Nucleus accumbens (tissue), 56 donors: ENCODE measurements around the gene SWAP70.
A peak's percentile ranks its signal among the peaks of the same experiment; 100 is the strongest.

Source experiments
- DNase-seq, 56 donors: peaks; one replicate each; lab custom pipeline; 2025; lab: John Stamatoyannopoulos, UW

The SWAP70 gene

DNA sequence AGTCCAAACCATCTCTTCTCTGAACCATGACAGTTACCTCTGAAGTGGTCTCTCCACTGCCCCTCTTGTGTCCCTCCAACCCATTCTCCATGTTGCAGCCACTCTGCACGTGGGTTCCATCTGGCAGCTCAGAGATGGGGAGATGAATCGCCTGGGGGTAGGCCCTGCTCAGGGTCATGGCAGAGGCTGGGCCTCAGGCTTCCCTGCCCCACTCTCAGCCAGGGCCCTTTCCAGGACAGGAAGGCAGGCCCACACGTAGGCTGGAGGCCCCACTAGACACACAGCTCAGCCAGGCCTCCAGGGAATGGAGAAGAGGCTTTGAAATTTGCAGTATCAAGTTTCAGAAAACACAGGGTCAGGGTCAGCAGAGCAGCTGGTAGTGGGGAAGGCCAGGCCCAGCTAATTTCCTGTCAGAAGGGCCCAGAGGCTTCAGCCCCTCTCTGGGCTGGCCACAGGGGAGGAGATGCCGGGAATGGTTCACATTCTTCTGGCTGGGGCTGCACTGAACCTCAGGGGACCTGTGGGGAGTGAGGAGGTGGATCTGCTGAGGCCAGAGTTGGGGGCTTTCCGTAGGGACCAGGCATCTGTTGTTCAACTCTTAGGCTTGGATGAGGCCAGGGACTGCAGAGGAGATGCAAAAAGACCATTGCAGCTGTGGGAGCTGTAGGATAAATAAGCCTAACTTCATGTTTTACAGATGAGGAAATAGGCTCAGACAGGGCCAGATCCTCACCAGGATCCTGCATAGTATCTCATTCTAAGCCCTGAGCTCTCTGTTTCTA, 101.6 kb downstream of the SWAP70 start:
- DNase-seq = no peak

DNA sequence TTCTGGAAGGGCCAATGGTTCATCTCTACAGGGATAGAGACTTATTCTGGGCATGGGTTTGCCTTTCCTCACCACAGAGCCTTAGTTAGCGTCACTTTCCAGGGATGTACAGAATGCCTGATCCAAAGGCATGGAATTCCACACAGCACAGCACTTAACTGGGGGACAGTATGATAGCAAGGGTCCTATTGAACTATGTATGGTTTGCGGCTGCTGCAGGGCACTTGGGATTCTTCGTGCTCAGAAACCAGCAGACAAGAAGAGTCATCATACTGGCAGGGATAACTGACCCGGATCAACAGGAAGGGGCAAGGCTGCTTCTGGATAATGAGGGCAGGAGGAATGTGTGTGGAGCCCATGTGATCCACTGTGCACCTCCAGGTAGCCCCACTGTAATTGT, 105.7 kb downstream of the SWAP70 start:
- no peak for DNase-seq

GRCh38 chr11:9771071-9771511, 107.2 kb downstream of the SWAP70 start:
- no peak for DNase-seq

- no peak for DNase-seq
These were observed 108.3 kb downstream of the SWAP70 start for GRCh38 chr11:9772218-9772617.

GRCh38 chr11:9773524-9773923, 109.6 kb downstream of the SWAP70 start:
- no peak for DNase-seq

DNA sequence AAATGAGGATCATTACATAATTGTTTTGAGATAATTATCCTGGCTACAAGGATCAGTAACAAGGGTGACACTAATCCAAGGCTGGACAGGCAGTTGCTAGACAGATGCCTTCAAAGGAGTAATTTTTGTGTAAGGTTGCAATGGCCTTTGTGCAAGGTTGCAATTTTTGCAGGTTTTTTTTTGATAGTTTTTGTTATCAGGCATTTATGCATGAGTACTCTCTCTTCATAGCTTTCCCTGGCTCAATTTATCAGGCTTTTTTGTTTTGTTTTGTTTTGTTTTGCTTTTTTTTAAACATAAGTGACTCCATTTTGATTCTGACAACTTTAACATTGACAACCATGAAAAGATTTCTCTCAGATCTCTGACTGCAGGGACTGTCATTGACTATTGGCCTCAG, 110.2 kb downstream of the SWAP70 start:
- DNase-seq = no peak

DNA sequence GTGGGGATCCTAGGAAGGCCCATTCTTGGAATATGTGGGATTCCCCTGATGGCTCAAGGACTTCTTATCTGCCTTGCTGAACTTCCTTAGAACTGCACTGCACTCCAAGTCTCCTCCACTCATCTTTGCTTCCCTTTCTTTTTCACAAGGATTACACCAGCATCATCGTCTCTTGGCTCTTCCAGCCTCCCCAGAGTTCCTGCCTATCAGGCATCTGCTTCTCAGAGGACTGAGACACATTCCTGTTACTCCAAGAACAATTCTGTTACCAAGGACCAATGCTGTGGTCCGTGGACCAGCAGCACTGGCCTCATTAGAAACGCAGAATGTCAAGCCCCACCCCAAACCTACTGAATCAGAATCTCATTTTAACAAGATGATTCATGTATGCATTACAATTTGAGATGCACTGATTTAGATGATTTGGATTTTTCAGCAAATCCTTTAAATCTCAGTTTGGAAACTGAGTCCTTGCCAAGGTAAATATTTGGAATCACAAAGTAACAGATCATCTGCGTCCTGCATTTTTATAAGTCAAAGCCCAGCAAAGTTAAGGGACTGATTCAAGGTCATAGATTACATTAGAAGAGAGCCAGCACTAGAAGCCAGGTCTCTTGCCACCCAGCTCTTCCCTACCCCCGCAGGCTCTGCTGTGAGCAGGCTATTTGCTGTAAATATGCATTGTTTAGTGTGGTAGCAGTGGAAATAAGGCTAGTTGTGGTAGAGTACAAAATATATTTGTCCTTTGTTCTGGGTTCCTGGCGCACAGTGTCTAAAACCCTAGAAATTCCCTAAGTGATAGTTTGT, 110.9 kb downstream of the SWAP70 start:
- DNase-seq = no peak

GRCh38 chr11:9775398-9775779, 111.5 kb downstream of the SWAP70 start:
- no peak for DNase-seq

DNA sequence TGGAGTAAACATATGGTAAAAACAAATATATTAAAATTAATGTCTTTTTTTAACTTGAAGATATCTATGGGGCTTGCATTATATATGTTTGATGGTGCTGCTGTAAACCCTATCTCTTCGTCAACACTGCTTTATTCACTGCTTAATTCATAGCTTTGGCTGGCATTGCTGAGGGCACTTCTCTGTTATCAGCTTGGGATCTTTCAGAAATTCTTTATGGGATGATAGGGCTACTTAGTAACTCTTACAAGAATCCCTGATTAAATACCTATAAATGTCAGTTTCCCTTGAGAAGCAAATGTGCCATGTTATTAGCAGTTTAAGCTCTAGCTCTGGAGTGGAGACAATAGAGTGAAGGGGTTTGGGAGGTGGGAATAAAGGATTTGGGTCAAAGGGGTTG, 112.3 kb downstream of the SWAP70 start:
- no peak for DNase-seq

DNA sequence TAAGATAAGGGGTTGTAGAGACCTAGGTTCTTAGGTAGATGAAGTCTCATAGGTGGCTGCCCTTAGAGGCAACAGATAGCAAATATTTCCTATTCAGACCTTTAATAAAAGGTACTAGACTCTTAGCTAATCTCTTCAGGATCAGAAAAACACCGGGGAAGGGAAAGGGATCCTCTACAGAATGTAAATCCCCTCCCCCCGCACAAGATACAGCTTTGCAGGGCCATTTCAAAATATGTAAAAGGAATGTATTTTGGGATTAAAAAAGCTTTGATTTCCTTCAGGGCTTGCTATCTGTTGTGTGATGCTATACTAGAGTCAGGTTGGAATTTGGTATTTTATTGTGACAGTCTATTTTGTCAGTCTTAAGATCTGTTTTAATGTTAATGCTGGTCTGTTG, 113.2 kb downstream of the SWAP70 start:
- no peak for DNase-seq

- DNase-seq = no peak
These were observed 113.6 kb downstream of the SWAP70 start for GRCh38 chr11:9777525-9777924.

DNA sequence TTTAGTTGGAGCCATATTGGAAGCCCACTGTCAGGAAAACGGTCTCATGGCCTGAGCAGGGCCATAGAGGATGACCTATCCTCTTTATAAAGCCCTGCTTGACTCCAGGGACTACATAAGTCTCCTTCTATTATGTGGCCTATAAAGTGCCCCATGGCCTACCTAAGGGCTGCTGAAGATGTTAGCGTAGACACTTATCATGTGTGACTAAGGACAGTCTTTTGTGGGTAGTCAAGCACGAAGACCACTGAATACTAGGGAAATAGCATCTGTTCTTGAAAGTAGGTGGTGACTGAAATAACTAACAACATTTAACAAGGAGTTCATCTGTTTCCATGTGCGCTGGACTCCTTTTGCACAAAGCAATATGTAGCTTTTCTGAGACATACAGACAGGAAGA, 117.1 kb downstream of the SWAP70 start:
- DNase-seq = no peak

- DNase-seq = no peak
These were observed 120.1 kb downstream of the SWAP70 start for GRCh38 chr11:9783986-9784385.

DNA sequence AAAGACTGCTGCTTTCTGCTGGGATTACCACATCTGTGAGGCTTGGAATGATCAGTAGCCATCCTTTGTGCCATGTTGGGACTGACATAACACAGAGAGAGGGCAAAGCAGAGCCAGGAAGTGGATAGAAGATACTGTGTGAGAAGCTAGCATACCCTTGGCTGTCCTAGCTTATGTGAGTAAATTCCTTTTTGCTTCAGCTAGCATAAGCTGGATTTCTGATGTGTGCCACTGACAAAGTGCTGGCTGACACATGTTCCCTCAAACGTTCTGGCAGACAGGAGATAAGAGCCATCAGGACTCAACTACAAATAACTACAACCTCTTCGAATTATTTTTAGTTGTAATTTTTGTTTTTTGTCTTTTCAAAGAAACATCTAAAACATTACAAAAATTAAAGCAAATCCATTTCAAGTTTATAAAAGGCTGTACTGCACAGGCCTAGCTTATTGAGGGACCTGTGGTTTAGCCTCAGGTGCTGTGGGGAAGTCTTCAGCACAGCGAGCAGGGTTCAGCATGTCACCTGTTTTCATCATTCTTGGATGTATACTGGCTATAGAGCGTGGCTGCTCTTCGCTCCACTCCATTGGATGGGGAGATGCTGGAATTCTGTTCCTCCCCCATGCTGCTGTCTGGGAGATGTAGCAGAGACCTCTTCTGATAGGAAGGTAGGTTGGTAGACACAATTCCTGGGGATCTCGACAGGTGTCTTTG, 120.9 kb downstream of the SWAP70 start:
- DNase-seq = no peak

DNA sequence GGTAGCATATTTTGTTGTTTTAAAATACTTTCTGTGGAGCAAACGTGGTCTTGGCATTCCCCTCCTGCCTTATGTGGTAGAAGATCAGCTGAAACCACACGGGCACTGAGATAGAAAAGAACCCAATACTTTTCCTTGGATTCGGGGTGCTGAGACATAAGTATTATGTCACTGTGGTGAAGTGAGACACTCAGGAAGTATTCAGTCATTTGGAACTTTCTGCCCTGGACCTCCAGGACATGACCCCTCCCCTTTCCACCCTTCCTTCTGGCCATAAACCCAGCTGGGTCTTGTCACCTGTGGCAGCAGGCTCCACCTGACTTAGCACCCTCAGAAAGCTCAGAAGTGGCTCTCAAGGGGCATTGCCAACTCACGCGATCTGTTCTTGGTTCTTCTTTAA, 123.4 kb downstream of the SWAP70 start:
- no peak for DNase-seq

- peak in 1 of 56 donors; percentile 11 for DNase-seq
These were observed 124.2 kb downstream of the SWAP70 start for GRCh38 chr11:9787981-9788521.

DNA sequence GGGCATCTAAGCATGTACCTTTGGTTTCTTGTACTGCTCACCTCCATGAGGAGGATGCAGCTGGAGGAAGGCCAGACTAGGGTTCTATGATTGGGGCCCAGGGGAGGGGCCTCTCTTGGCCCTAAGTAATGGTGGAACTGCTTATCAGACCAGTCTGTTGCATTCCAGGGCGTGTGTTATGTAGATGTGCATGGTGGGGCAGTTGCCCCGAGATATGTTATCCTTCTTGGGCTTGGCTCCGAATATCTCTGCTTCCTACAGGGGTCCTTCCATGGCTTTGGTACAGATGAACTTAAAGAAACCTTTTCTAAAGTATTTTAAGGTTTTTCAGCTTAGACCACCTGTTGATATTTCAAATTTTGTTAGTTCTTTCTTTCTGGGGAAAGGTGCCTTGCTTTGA, 126.0 kb downstream of the SWAP70 start:
- DNase-seq = no peak

- DNase-seq = no peak
These were observed 126.8 kb downstream of the SWAP70 start for GRCh38 chr11:9790703-9791102.

DNA sequence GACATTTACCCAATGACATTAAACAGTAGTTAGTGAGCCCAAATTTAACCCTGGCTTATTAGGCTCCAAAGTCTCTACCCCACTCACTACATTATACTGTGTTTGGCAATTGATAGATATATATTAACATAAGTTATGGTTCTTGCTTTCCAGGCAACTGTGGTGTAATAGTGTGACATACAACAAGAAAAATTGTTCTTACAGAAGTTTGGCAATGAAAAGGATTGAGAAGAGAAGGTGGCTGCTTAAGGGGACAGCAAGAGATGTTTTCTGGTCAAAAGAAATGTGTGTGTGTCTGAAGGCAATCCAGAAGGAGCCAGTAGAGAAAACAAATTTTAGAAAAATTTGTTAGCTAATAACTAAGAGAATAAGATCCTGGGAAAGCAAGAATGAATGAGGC, 132.4 kb downstream of the SWAP70 start:
- DNase-seq = no peak

GRCh38 chr11:9796854-9797253, 133.0 kb downstream of the SWAP70 start:
- no peak for DNase-seq

DNA sequence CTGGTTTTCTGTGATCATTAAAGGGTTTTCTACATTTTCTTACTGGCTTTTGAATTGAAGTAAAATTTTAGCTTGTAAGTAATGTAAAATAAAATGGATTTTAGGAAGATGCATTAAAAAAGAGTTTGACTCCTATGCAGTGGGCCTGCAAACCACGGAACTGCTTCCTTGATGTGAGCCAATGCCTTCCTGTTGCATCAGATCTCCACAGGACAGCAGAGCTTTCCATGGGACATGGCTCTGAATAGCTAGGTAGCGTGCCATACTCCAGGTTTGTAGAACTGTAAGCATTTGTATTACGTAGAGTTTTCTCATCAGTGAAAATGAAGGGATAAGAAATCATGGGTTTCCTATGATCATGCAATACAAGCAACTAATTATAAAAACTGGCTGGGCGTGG, 133.4 kb downstream of the SWAP70 start:
- no peak for DNase-seq
